Measurements from ENCODE around the gene RNF13. TPM values are rescaled to one million over a fixed set of nuclear protein-coding genes. Genes with fewer than 3 reads are reported as not detected.

Gene RNF13
- total and polyA plus RNA-seq, 2 of the 4 experiments (the other 2 are of a cell fraction), result 12.8 to 29.8 TPM

DNA sequence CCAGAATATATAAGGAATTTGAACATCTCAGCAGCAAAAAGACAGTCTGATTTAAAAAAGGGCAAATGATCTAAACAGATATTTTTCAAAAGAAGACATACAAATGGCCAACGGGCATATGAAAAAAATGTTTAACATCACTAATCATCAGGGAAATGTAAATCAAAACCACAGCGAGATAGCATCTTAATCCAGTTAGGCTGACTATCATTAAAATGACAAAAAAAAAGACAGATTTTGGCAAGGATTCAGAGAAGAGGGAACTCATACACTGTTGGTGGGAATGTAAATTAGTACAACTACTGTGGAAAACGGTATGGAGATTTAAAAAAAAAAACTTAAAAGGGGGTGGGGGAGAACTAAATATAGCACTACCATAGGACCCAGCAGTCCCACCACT, 47.9 kb downstream of the RNF13 start:
- H4K5ac ChIP-seq (ENCODE audit: low read depth, low read length), result no peak overlapping the region
- no peak overlapping the region for H2AK9ac ChIP-seq (replicated peaks; ENCODE audit: low read depth, low read length, poor library complexity)
- no peak overlapping the region for H4K91ac ChIP-seq (ENCODE audit: insufficient read depth, low read depth, low read length)
- H3K27me3 ChIP-seq (ENCODE audit: control insufficient read depth, insufficient read depth, low read length), result no peaks in the 10 kb centered on the region
- in situ Hi-C loops (cut with MboI; ENCODE audit: low sequenced_read_pairs) (no loop called here), intact Hi-C loops (cut with micrococcal nuclease) (no loop called here), dilution Hi-C loops (cut with HindIII; ENCODE audit: low sequenced_read_pairs, unreplicated experiment) (no loop called here)
- H3K9me3 ChIP-seq (ENCODE audit: control insufficient read depth, insufficient read depth, low read length), result no peaks in the 10 kb centered on the region
- no peak overlapping the region for H2AFZ ChIP-seq (replicated peaks; ENCODE audit: low read length, poor library complexity)
- H3K4ac ChIP-seq (ENCODE audit: low read depth, low read length), result no peak overlapping the region
- H2BK120ac ChIP-seq (ENCODE audit: low read depth, low read length), result no peak overlapping the region
- TF ChIP-seq RCOR1 (IDR thresholded peaks at IDR 0.05; ENCODE audit: insufficient replicate concordance, low read length), result no peak
- no peak for TF ChIP-seq MAZ (IDR thresholded peaks at IDR 0.05; ENCODE audit: borderline replicate concordance, low read depth, low read length)
- no peak for TF ChIP-seq RAD21 (IDR thresholded peaks at IDR 0.05; ENCODE audit: low read length)
- TF ChIP-seq, protein P1, sequence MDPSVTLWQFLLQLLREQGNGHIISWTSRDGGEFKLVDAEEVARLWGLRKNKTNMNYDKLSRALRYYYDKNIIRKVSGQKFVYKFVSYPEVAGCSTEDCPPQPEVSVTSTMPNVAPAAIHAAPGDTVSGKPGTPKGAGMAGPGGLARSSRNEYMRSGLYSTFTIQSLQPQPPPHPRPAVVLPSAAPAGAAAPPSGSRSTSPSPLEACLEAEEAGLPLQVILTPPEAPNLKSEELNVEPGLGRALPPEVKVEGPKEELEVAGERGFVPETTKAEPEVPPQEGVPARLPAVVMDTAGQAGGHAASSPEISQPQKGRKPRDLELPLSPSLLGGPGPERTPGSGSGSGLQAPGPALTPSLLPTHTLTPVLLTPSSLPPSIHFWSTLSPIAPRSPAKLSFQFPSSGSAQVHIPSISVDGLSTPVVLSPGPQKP (IDR thresholded peaks at IDR 0.05; ENCODE audit: borderline replicate concordance, low read depth, low read length), result no peak
- TF ChIP-seq POLR2A (IDR thresholded peaks at IDR 0.05; ENCODE audit: low read depth, low read length), result no peak
- TF ChIP-seq RFX5 (IDR thresholded peaks at IDR 0.05; ENCODE audit: low read depth, low read length), result no peak
- TF ChIP-seq, protein P2, sequence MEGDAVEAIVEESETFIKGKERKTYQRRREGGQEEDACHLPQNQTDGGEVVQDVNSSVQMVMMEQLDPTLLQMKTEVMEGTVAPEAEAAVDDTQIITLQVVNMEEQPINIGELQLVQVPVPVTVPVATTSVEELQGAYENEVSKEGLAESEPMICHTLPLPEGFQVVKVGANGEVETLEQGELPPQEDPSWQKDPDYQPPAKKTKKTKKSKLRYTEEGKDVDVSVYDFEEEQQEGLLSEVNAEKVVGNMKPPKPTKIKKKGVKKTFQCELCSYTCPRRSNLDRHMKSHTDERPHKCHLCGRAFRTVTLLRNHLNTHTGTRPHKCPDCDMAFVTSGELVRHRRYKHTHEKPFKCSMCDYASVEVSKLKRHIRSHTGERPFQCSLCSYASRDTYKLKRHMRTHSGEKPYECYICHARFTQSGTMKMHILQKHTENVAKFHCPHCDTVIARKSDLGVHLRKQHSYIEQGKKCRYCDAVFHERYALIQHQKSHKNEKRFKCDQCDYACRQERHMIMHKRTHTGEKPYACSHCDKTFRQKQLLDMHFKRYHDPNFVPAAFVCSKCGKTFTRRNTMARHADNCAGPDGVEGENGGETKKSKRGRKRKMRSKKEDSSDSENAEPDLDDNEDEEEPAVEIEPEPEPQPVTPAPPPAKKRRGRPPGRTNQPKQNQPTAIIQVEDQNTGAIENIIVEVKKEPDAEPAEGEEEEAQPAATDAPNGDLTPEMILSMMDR (conservative IDR thresholded peaks at IDR 0.05; ENCODE audit: low read depth, low read length), result no peak
- WGBS, 2 experiments (ENCODE audit: extremely low coverage in 2 of 2, insufficient read length in 1 of 2), result no CpG with 5 or more reads among the region's 3 CpGs
- no peaks in the 10 kb centered on the region for H4K20me1 ChIP-seq (ENCODE audit: insufficient read depth, low read length)
- ATAC-seq (ENCODE audit: low read depth) (no peak), DNase-seq (no peak)
- H3K4me2 ChIP-seq (ENCODE audit: low read depth, low read length), result no peak overlapping the region
- H3K79me1 ChIP-seq (ENCODE audit: low read depth in 1 of 2, low read length in 2 of 2), result no peaks in the 10 kb centered on the region; a peak in 1 of 4 replicates
- no TSS peak for BruUV-seq (replicated peaks)
- ChIA-PET POLR2A (ENCODE audit: unreplicated experiment) (no interaction called here), CTCF (no interaction called here)
- H3K23ac ChIP-seq (ENCODE audit: low read depth, low read length), result no peak overlapping the region
- H3K4me1 ChIP-seq (ENCODE audit: control insufficient read depth, insufficient read depth, low read length), result no peaks in the 10 kb centered on the region
- H4K8ac ChIP-seq (ENCODE audit: low read depth in 2 of 2, low read length in 2 of 2), result no peak overlapping the region
- H2AK5ac ChIP-seq (ENCODE audit: low read depth, low read length), result no peak overlapping the region
- no peak overlapping the region for H3K9ac ChIP-seq (ENCODE audit: low read depth, low read length)
- peaks cover 3% of the 10 kb centered on the region; the same call in 1 of the 2 replicates for H3K36me3 ChIP-seq (ENCODE audit: control insufficient read depth, insufficient read depth, low read length)
- H3K14ac ChIP-seq (replicated peaks; ENCODE audit: low read depth, low read length), result no peak overlapping the region
- H3K4me3 ChIP-seq (ENCODE audit: insufficient read depth, low read depth, low read length), result no peak overlapping the region
- no peaks in the 10 kb centered on the region for H3K9me1 ChIP-seq (ENCODE audit: insufficient read depth, low read length)
- H3K18ac ChIP-seq (ENCODE audit: low read depth, low read length), result no peak overlapping the region
- H2BK20ac ChIP-seq (ENCODE audit: low read depth, low read length), result no peak overlapping the region
- H3K56ac ChIP-seq (ENCODE audit: extremely low read depth, insufficient read depth, low read length), result no peak overlapping the region
- no peak overlapping the region for H2BK15ac ChIP-seq (ENCODE audit: low read depth, low read length)
- no peak overlapping the region for H2BK5ac ChIP-seq (ENCODE audit: low read depth, low read length, poor library complexity, severe bottlenecking)
- no peak overlapping the region for H3K27ac ChIP-seq (ENCODE audit: insufficient read depth, low read length)

Data from IMR-90 (cell line).